Measurements from ENCODE around the gene PSMD12. TPM values are rescaled to one million over a fixed set of nuclear protein-coding genes. Genes with fewer than 3 reads are reported as not detected.
A peak's percentile ranks its signal among the peaks of the same experiment; 100 is the strongest.

Gene PSMD12
- total and polyA plus RNA-seq, 9 of the 15 experiments (the other 6 are each of a cell fraction or from before 2014, with no cell fraction given), result 36.6 to 150 (median 65.5) TPM

GRCh38 chr17:67374329-67375053 is 8.1 kb upstream of the PSMD12 start (continued):
- peak; percentile 12 for TF ChIP-seq BRD9 (IDR thresholded peaks at IDR 0.05; ENCODE audit: low read depth, partially characterized antibody)
- no peak for TF ChIP-seq RHOXF2B (CRISPR knock-in tag; conservative IDR thresholded peaks at IDR 0.05)
- no peak for TF ChIP-seq ZNF561 (CRISPR knock-in tag; conservative IDR thresholded peaks at IDR 0.05)
- TF ChIP-seq PML (IDR thresholded peaks at IDR 0.05; ENCODE audit: low read length), result peak; percentile 86
- no peak for TF ChIP-seq FUS (optimal IDR thresholded peaks at IDR 0.05; ENCODE audit: low read depth, low read length)
- TF ChIP-seq FOXA3 (CRISPR knock-in tag; conservative IDR thresholded peaks at IDR 0.05 in 1 of 2, IDR thresholded peaks at IDR 0.05 in 1 of 2), result peak in 1 of 2 experiments; percentile 17; a peak in 1 of 4 replicates
- peak; percentile 71 for TF ChIP-seq C11orf30 (IDR thresholded peaks at IDR 0.05; ENCODE audit: low read depth)
- no peak for TF ChIP-seq SRSF9 (IDR thresholded peaks at IDR 0.05; ENCODE audit: borderline replicate concordance, low read depth, low read length)
- TF ChIP-seq ZNF212 (CRISPR knock-in tag; IDR thresholded peaks at IDR 0.05), result no peak
- TF ChIP-seq MYC (IDR thresholded peaks at IDR 0.05; ENCODE audit: low read depth, low read length), result peak; percentile 43; the same call in 1 of the 2 replicates
- TF ChIP-seq MYC (CRISPR knock-in tag; IDR thresholded peaks at IDR 0.05; ENCODE audit: borderline replicate concordance, low read depth), result no peak
- TF ChIP-seq CBFA2T2 (conservative IDR thresholded peaks at IDR 0.05), result peak; percentile 94
- TF ChIP-seq ZNF408 (CRISPR knock-in tag; IDR thresholded peaks at IDR 0.05; ENCODE audit: low read depth), result no peak
- TF ChIP-seq JUNB (CRISPR knock-in tag; conservative IDR thresholded peaks at IDR 0.05), result no peak
- no peak for TF ChIP-seq CGGBP1 (CRISPR knock-in tag; IDR thresholded peaks at IDR 0.05)
- TF ChIP-seq PTBP1 (IDR thresholded peaks at IDR 0.05; ENCODE audit: low read depth, low read length), result no peak
- TF ChIP-seq USF1 (CRISPR knock-in tag; IDR thresholded peaks at IDR 0.05), result no peak
- TF ChIP-seq ZZZ3 (IDR thresholded peaks at IDR 0.05), result no peak
- TF ChIP-seq ZSCAN29 (IDR thresholded peaks at IDR 0.05), result no peak
- TF ChIP-seq ZNF583 (CRISPR knock-in tag; IDR thresholded peaks at IDR 0.05), result peak; percentile 30; the same call in 1 of the 2 replicates
- TF ChIP-seq TAF7 (tag; IDR thresholded peaks at IDR 0.05), result no peak
- TF ChIP-seq ZNF398 (CRISPR knock-in tag; IDR thresholded peaks at IDR 0.05), result no peak
- TF ChIP-seq PRMT5 (CRISPR knock-in tag; IDR thresholded peaks at IDR 0.05), result no peak
- TF ChIP-seq CREB5 (CRISPR knock-in tag; IDR thresholded peaks at IDR 0.05), result no peak
- no peak for TF ChIP-seq ZC3H4 (CRISPR knock-in tag; IDR thresholded peaks at IDR 0.05; ENCODE audit: borderline replicate concordance)
- no peak for TF ChIP-seq ZBTB1 (CRISPR knock-in tag; IDR thresholded peaks at IDR 0.05; ENCODE audit: borderline replicate concordance, low read depth)
- TF ChIP-seq TBP (optimal IDR thresholded peaks at IDR 0.05; ENCODE audit: low read depth, low read length), result no peak
- TF ChIP-seq ESRRB (CRISPR knock-in tag; IDR thresholded peaks at IDR 0.05; ENCODE audit: borderline replicate concordance), result no peak

Measured in K562 (cell line).